NCI-H2107 treated with DMSO at 0.1 percent for 48 hours (cell line): ENCODE results near the gene KLK15.

Experiments used
- DNase-seq: peaks from one replicate; lab custom pipeline; 2025; ENCODE audit not compliant: unreplicated experiment; lab: John Stamatoyannopoulos, UW

Gene KLK15

DNA sequence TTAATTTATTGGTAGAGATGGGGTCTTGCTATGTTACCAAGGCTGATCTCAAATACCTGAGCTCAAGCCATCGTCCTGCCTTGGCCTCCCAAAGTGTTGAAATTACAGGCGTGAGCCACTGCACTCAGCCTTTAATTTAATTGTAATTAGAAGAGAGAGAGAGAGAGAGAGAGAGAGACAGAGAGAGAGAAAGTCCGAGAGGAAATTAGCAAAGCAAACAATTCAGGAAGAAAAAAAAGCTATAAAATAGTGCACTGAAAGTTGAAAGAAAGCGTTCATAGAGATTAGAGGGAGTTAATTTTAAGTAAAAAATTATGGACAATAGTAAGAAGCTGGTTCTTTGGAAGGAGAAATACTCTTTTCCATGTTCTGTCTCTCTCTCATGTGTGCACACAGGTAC is 56.1 kb downstream of the KLK15 start:
- DNase-seq: no peak

DNA sequence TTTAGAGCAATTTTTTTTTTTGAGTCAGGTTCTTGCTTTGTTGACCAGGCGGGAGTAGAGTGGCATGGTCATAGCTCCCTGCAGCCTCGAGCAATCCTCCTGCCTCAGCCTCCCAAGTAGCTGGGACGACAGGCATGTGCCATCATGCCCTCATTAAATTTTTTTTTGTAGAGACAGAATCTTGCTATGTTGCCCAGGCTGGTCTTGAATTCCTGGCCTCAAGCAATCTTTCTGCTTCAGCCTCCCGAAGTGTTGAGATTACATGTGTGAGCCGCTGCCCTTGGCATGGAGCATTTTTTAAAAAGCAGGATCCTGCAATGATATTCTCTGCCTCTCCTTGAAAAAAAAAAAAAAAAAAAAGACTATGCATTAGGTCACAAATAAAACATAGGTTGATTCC is 57.2 kb downstream of the KLK15 start:
- no peak for DNase-seq
